Coronary artery (tissue), 2 donors: Measurements from ENCODE around the gene AMZ1.

Source experiments
- DNase-seq: peaks from one replicate; pipeline ENCODE4 v3.0.0-alpha.2; 2017; ENCODE audit warnings: low spot score
- H3K27ac ChIP-seq, 2 donors: fragments of 200-600 bp; sonication (generic); one replicate each; pipeline ENCODE4 v1.5.1; 2016 to 2019
- H3K4me3 ChIP-seq: fragments of 200-600 bp; sonication (generic); 2 replicates; pipeline ENCODE4 v1.5.1; 2016; ENCODE audit warnings: mild to moderate bottlenecking, moderate library complexity
- CTCF ChIP-seq: fragments of 200-600 bp; sonication (generic); IDR thresholded peaks from one replicate; pipeline ENCODE4 v1.5.1; 2019; ENCODE audit warnings: antibody characterized with exemption

Gene AMZ1

GRCh38 chr7:2641406-2642393 is 46.3 kb upstream of the AMZ1 start:
- Histone ChIP-seq H3K27ac (peak overlapping the region; percentile 61 to 94), H3K4me3 (peak overlapping the region; percentile 66)
- no peak for TF ChIP-seq CTCF
- DNase-seq = peak; percentile 97

DNA sequence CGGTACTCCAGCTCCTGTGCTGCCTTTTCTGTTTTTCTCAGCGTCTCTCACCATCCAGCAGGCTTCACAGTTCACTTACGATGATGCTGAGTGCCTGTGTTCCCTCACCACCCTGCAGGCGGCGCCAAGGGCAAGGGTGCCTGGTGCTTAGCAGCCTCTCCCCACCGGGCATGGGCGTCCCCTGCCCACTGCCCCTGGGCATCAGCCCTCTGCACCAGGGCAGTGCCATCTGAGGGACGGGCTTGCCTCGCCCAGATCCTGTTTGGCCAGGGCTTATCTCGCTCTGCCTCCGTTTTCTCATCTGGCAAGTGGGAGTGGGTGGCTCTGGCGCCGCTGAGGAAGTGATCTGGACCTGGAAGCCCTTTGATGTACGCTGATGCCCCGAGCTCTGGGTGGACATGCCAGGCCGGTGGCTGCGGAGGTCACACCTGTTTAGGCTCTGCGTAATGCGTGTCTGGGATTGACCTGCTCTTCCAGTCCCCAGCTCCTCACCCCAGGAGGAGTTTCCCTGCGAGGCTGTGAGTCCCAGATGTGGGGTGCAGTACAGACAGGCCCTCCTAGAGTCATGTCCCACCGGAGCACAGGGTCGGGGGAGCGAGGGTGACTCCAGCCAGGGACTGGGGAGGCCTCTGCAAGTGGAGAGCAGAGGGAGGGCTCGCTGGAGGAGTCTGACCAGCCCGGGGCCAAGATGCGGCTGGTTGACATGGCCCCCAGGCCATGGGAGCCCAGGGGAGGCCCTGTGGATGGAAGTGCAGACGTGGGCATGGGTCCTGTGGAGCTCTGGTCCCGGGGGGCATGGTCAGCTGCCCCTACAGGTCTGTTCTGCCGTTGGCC is 44.4 kb upstream of the AMZ1 start:
- H3K27ac ChIP-seq = no peak overlapping the region
- no peak for DNase-seq
- TF ChIP-seq CTCF = no peak
- H3K4me3 ChIP-seq = no peak overlapping the region

- Histone ChIP-seq H3K27ac (no peak overlapping the region), H3K4me3 (no peak overlapping the region)
- DNase-seq = no peak
- no peak for TF ChIP-seq CTCF
These were observed 43.8 kb upstream of the AMZ1 start for GRCh38 chr7:2644220-2644561.

DNA sequence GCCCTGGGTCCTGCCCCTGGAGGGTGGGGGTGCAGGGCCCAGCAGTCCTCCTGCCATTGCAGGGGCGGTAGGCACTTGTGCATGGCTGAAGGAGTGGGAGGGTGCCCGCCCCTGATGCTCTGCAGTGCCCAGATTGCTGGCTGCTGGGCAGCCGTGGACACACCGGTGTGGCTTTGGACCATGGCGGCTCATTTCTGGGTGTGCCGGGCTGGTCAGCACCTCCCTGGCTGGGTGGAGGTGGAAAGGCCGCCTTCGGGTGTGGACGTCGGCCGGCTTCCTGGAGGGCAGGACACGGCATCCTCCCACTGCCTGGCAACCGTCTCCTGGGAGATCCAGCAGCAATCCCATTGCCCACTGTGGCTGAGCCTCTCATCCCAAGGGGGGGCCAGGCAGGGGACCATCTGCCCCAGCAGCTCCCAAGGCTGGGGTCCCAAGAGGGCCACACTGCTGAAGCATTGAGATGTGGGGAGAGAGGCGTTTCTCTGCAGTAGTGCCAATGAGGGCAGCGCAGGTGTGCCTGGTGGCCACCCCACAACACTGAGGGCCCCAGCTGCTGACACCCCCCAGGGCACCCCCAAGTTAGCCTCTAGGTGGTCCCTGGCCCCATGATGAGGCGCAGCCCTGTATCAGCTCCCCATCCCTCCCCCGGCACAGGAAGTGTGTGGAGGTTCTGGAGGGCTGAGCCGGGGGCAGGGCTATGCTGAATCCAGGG is 43.3 kb upstream of the AMZ1 start:
- H3K27ac ChIP-seq = no peak overlapping the region
- no peak overlapping the region for H3K4me3 ChIP-seq
- no peak for DNase-seq

GRCh38 chr7:2645274-2645868 is 42.6 kb upstream of the AMZ1 start:
- no peak overlapping the region for H3K4me3 ChIP-seq
- no peak for DNase-seq
- TF ChIP-seq CTCF = no peak
- no peak overlapping the region for H3K27ac ChIP-seq

More for the DNA sequence above, 43.3 kb upstream of the AMZ1 start:
- no peak for TF ChIP-seq CTCF

DNA sequence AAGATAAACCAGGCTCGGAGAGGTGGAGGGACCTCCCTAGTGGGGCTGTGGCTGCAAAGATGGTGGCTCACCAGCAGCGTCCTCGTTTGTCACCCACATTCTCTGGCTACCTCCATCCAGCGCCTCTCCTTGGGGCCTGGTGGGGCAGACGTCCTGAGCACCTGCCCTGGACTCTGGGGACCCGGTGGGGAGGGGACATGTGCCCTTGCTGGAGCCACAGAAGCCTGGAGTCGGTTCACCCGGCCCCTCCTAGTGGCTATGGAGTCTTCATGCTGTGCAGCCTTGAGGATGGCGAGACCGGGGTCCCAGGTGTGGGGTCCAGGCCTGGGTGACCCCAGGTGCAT is 41.7 kb upstream of the AMZ1 start:
- no peak for TF ChIP-seq CTCF
- no peak overlapping the region for H3K27ac ChIP-seq
- no peak overlapping the region for H3K4me3 ChIP-seq
- DNase-seq = no peak
